ENCODE data around the gene AIG1. TPM values are rescaled to one million over a fixed set of nuclear protein-coding genes. Genes with fewer than 3 reads are reported as not detected.
"Not testable (repeated sequence)": the region's sequence is repeated elsewhere in the genome, so short reads cannot be mapped to it uniquely, and the experiment has no call there.

Gene AIG1
- total RNA-seq, 1 donor from 2014 or later, result 14.3 TPM

- Mint-ChIP-seq H3K27me3 (ENCODE audit: unreplicated experiment) (no peaks in the 10 kb centered on the region), H3K36me3 (ENCODE audit: unreplicated experiment) (no peaks in the 10 kb centered on the region), H3K9me3 (ENCODE audit: unreplicated experiment) (no peaks in the 10 kb centered on the region), H3K4me1 (ENCODE audit: low read depth, unreplicated experiment) (no peaks in the 10 kb centered on the region), H3K4me3 (ENCODE audit: unreplicated experiment) (no peak overlapping the region), H3K27ac (ENCODE audit: unreplicated experiment) (no peak overlapping the region)
- peak; percentile 85 for DNase-seq
- TF ChIP-seq CTCF (IDR thresholded peaks at IDR 0.05; ENCODE audit: partially characterized antibody, unreplicated experiment), result peak; percentile 75
Observed at GRCh38 chr6:143337201-143337949, 276.7 kb downstream of the AIG1 start.

- H3K9me3 Mint-ChIP-seq (ENCODE audit: unreplicated experiment), result no peaks in the 10 kb centered on the region
- no peaks in the 10 kb centered on the region for H3K27me3 Mint-ChIP-seq (ENCODE audit: unreplicated experiment)
- no peak overlapping the region for H3K27ac Mint-ChIP-seq (ENCODE audit: unreplicated experiment)
- no peaks in the 10 kb centered on the region for H3K4me1 Mint-ChIP-seq (ENCODE audit: low read depth, unreplicated experiment)
- no peak for DNase-seq
- no peak for TF ChIP-seq CTCF (IDR thresholded peaks at IDR 0.05; ENCODE audit: partially characterized antibody, unreplicated experiment)
- no peaks in the 10 kb centered on the region for H3K36me3 Mint-ChIP-seq (ENCODE audit: unreplicated experiment)
- H3K4me3 Mint-ChIP-seq (ENCODE audit: unreplicated experiment), result no peak overlapping the region
Observed at GRCh38 chr6:143339223-143339622, 278.5 kb downstream of the AIG1 start.

GRCh38 chr6:143345477-143345876 lies 284.8 kb downstream of the AIG1 start:
- H3K27ac Mint-ChIP-seq (ENCODE audit: unreplicated experiment); DNase-seq; H3K9me3 Mint-ChIP-seq (ENCODE audit: unreplicated experiment); H3K4me1 Mint-ChIP-seq (ENCODE audit: low read depth, unreplicated experiment); H3K36me3 Mint-ChIP-seq (ENCODE audit: unreplicated experiment); H3K4me3 Mint-ChIP-seq (ENCODE audit: unreplicated experiment); H3K27me3 Mint-ChIP-seq (ENCODE audit: unreplicated experiment): not testable (repeated sequence)

GRCh38 chr6:143346004-143346403 lies 285.3 kb downstream of the AIG1 start:
- H3K27me3 Mint-ChIP-seq (ENCODE audit: unreplicated experiment), result no peaks in the 10 kb centered on the region
- no peak for TF ChIP-seq CTCF (IDR thresholded peaks at IDR 0.05; ENCODE audit: partially characterized antibody, unreplicated experiment)
- no peaks in the 10 kb centered on the region for H3K4me1 Mint-ChIP-seq (ENCODE audit: low read depth, unreplicated experiment)
- H3K9me3 Mint-ChIP-seq (ENCODE audit: unreplicated experiment), result no peaks in the 10 kb centered on the region
- DNase-seq, result no peak
- H3K27ac Mint-ChIP-seq (ENCODE audit: unreplicated experiment), result no peak overlapping the region
- no peaks in the 10 kb centered on the region for H3K36me3 Mint-ChIP-seq (ENCODE audit: unreplicated experiment)
- H3K4me3 Mint-ChIP-seq (ENCODE audit: unreplicated experiment), result no peak overlapping the region

- H3K36me3 Mint-ChIP-seq (ENCODE audit: unreplicated experiment), result no peaks in the 10 kb centered on the region
- H3K27me3 Mint-ChIP-seq (ENCODE audit: unreplicated experiment), result no peaks in the 10 kb centered on the region
- TF ChIP-seq CTCF (IDR thresholded peaks at IDR 0.05; ENCODE audit: partially characterized antibody, unreplicated experiment), result no peak
- H3K27ac Mint-ChIP-seq (ENCODE audit: unreplicated experiment), result no peak overlapping the region
- no peak overlapping the region for H3K4me3 Mint-ChIP-seq (ENCODE audit: unreplicated experiment)
- DNase-seq, result no peak
- no peaks in the 10 kb centered on the region for H3K9me3 Mint-ChIP-seq (ENCODE audit: unreplicated experiment)
- no peaks in the 10 kb centered on the region for H3K4me1 Mint-ChIP-seq (ENCODE audit: low read depth, unreplicated experiment)
Observed at GRCh38 chr6:143348531-143348930, 287.8 kb downstream of the AIG1 start.
